Measurements from ENCODE around the gene ISG15.
"Not testable (repeated sequence)": the region's sequence is repeated elsewhere in the genome, so short reads cannot be mapped to it uniquely, and the experiment has no call there.

Gene ISG15

GRCh38 chr1:1046767-1047166 is 33.5 kb downstream of the ISG15 start:
- DNase-seq = no peak

- no peak for DNase-seq
Observed at GRCh38 chr1:1047407-1047806, 34.1 kb downstream of the ISG15 start.

GRCh38 chr1:1047963-1048362 is 34.7 kb downstream of the ISG15 start:
- no peak for DNase-seq

- DNase-seq = no peak
Observed at GRCh38 chr1:1048765-1049164, 35.5 kb downstream of the ISG15 start.

GRCh38 chr1:1049318-1050165 is 36.2 kb downstream of the ISG15 start:
- DNase-seq = no peak

- DNase-seq = no peak
Observed at GRCh38 chr1:1050577-1051052, 37.3 kb downstream of the ISG15 start.

GRCh38 chr1:1051127-1051810 is 38.0 kb downstream of the ISG15 start:
- DNase-seq = no peak

- DNase-seq = no peak
Observed at GRCh38 chr1:1052003-1052840, 38.9 kb downstream of the ISG15 start.

GRCh38 chr1:1053022-1053421 is 39.7 kb downstream of the ISG15 start:
- no peak for DNase-seq

GRCh38 chr1:1053682-1054081 is 40.4 kb downstream of the ISG15 start:
- DNase-seq = no peak

- DNase-seq = no peak
Observed at GRCh38 chr1:1054099-1054700, 40.9 kb downstream of the ISG15 start.

- DNase-seq = no peak
Observed at GRCh38 chr1:1054971-1055370, 41.7 kb downstream of the ISG15 start.

- DNase-seq = no peak
Observed at GRCh38 chr1:1055841-1056736, 42.8 kb downstream of the ISG15 start.

GRCh38 chr1:1057769-1058087 is 44.4 kb downstream of the ISG15 start:
- DNase-seq = not testable (repeated sequence)

- no peak for DNase-seq
Observed at GRCh38 chr1:1058088-1058905, 45.0 kb downstream of the ISG15 start.

- no peak for DNase-seq
Observed at GRCh38 chr1:1058921-1059493, 45.7 kb downstream of the ISG15 start.

- no peak for DNase-seq
Observed at GRCh38 chr1:1059494-1060280, 46.4 kb downstream of the ISG15 start.

GRCh38 chr1:1060281-1061000 is 47.1 kb downstream of the ISG15 start:
- no peak for DNase-seq

All from GOT3 (cell line).